Endothelial cell of umbilical vein (primary cell): ENCODE measurements around the gene PRSS53. TPM values are rescaled to one million over a fixed set of nuclear protein-coding genes. Genes with fewer than 3 reads are reported as not detected.

Experiments used
- BruUV-seq: library from RNA; stranded (reverse); fragments of 400-500 nt; replicated peaks from 2 replicates; lab custom pipeline; 2021; lab: Mats Ljungman, UMichigan
- CTCF ChIA-PET: fragments of 300-600, 350-600 bp; sonication (Branson Sonifier 250); formaldehyde crosslinking; loops from one replicate; lab custom pipeline; 2021; ENCODE audit warnings: antibody characterized with exemption, inconsistent platforms; lab: Charles Lee
- POLR2A ChIA-PET: fragments of 300-600, 350-600 bp; sonication (Branson Sonifier 250); formaldehyde crosslinking; loops from one replicate; lab custom pipeline; 2021; ENCODE audit warnings: antibody characterized with exemption, inconsistent platforms; lab: Charles Lee
- DNase-seq: peaks from one replicate; pipeline ENCODE4 v3.0.0-alpha.2; 2011; ENCODE audit warnings: low read depth, low spot score
- FAIRE-seq: peaks from 2 replicates; lab custom pipeline; 2011; peaks lifted over from hg19 to GRCh38; lab: Jason Lieb, UNC
- H2AFZ ChIP-seq: 2 replicates; pipeline ENCODE4 v1.6.0; 2012; ENCODE audit warnings: low read depth, low read length, control low read depth, inconsistent platforms
- H3K27ac ChIP-seq: 2 replicates; pipeline ENCODE4 v1.5.1; 2011; ENCODE audit warnings: low read depth, mild to moderate bottlenecking, control low read depth, low read length, moderate library complexity; ENCODE audit not compliant: insufficient read depth
- H3K27me3 ChIP-seq, 2 experiments: 2 replicates each; pipeline versions ENCODE4 v1.6.0 to v1.6.1; 2011; ENCODE audit warnings: low read length in 2 of 2, mixed read lengths in 1 of 2; ENCODE audit not compliant: control insufficient read depth in 2 of 2, insufficient read depth in 2 of 2
- H3K36me3 ChIP-seq, 2 experiments: 2 replicates in 1 of 2; 3 replicates in 1 of 2; pipeline ENCODE4 v1.5.1; 2011; ENCODE audit warnings: low read length in 2 of 2, mild to moderate bottlenecking in 1 of 2, moderate library complexity in 1 of 2; ENCODE audit not compliant: control insufficient read depth in 2 of 2, insufficient read depth in 2 of 2; ENCODE audit errors: extremely low read depth in 1 of 2
- H3K4me1 ChIP-seq: 3 replicates; pipeline ENCODE4 v1.5.1; 2011; ENCODE audit warnings: mild to moderate bottlenecking, low read length; ENCODE audit not compliant: control insufficient read depth, insufficient read depth; ENCODE audit errors: extremely low read depth
- H3K4me2 ChIP-seq: 2 replicates; pipeline ENCODE4 v1.6.1; 2011; ENCODE audit warnings: low read length, control low read depth, mixed read lengths; ENCODE audit not compliant: insufficient read depth
- H3K4me3 ChIP-seq, 3 experiments: fragments of 200-600 bp in 1 of 3; sonication (generic), shearing (Covaris generic) in 1 of 3; replicated peaks in 1 of 3; 2 replicates each; pipeline ENCODE4 v1.5.1; 2011 to 2016; ENCODE audit warnings: control low read depth in 3 of 3, low read length in 3 of 3, mild to moderate bottlenecking in 2 of 3, inconsistent platforms in 1 of 3, low read depth in 1 of 3, moderate library complexity in 1 of 3; ENCODE audit not compliant: insufficient read depth in 1 of 3
- H3K79me2 ChIP-seq: 2 replicates; pipeline ENCODE4 v1.6.0; 2012; ENCODE audit warnings: low read length, inconsistent platforms; ENCODE audit not compliant: control insufficient read depth, insufficient read depth
- H3K9ac ChIP-seq: replicated peaks from 2 replicates; pipeline ENCODE3; 2011; ENCODE audit warnings: low read length, control low read depth; ENCODE audit not compliant: insufficient read depth; ENCODE audit errors: extremely low read depth
- H3K9me1 ChIP-seq: replicated peaks from 3 replicates; pipeline ENCODE4 v1.6.0; 2011; ENCODE audit warnings: mild to moderate bottlenecking, low read length; ENCODE audit not compliant: control insufficient read depth, insufficient read depth; ENCODE audit errors: extremely low read depth
- H3K9me3 ChIP-seq: replicated peaks from 2 replicates; pipeline ENCODE4 v1.5.1; 2012; ENCODE audit warnings: low read length, inconsistent platforms; ENCODE audit not compliant: control insufficient read depth, insufficient read depth
- H4K20me1 ChIP-seq: replicated peaks from 2 replicates; pipeline ENCODE3; 2011; ENCODE audit warnings: mild to moderate bottlenecking, low read length; ENCODE audit not compliant: control insufficient read depth, insufficient read depth; ENCODE audit errors: extremely low read depth
- CTCF ChIP-seq, 2 donors: IDR thresholded peaks; 1 replicate in 1 of 2; 2 replicates in 1 of 2; pipeline ENCODE4 v1.5.1; 2011; ENCODE audit warnings: low read length in 2 of 2, mild to moderate bottlenecking in 2 of 2, moderate library complexity in 2 of 2, control low read depth in 1 of 2, inconsistent platforms in 1 of 2, low read depth in 1 of 2; ENCODE audit not compliant: insufficient read depth in 1 of 2; ENCODE audit errors: extremely low read depth in 1 of 2
- EZH2 ChIP-seq: IDR thresholded peaks from 2 replicates; pipeline ENCODE4 v1.6.1; 2012; ENCODE audit warnings: borderline replicate concordance, low read depth, mild to moderate bottlenecking, moderate library complexity, low read length, inconsistent platforms; ENCODE audit not compliant: severe bottlenecking
- FOS ChIP-seq: IDR thresholded peaks from 2 replicates; pipeline ENCODE4 v1.6.1; 2011; ENCODE audit warnings: mild to moderate bottlenecking, low read length, moderate library complexity, borderline replicate concordance; ENCODE audit not compliant: insufficient read depth
- GATA2 ChIP-seq: IDR thresholded peaks from 2 replicates; pipeline ENCODE4 v1.7.0; 2011; ENCODE audit warnings: low read depth, mild to moderate bottlenecking, moderate library complexity, mixed read lengths, low read length; ENCODE audit not compliant: insufficient read length, insufficient read depth
- JUN ChIP-seq: IDR thresholded peaks from 2 replicates; pipeline ENCODE4 v1.6.1; 2011; ENCODE audit warnings: borderline replicate concordance, low read depth; ENCODE audit not compliant: insufficient read length, insufficient read depth
- MAX ChIP-seq: IDR thresholded peaks from 2 replicates; pipeline ENCODE4 v1.6.1; 2011; ENCODE audit not compliant: insufficient read depth, insufficient read length
- MYC ChIP-seq: IDR thresholded peaks from one replicate; pipeline ENCODE4 v1.6.1; 2011; ENCODE audit warnings: mild to moderate bottlenecking, low read depth, low read length
- POLR2A ChIP-seq: IDR thresholded peaks from 2 replicates; pipeline ENCODE4 v1.6.1; 2012; ENCODE audit warnings: low read depth, mild to moderate bottlenecking, control low read depth, low read length
- POLR2AphosphoS5 ChIP-seq: IDR thresholded peaks from 2 replicates; pipeline ENCODE4 v1.6.1; 2012; ENCODE audit warnings: low read depth, mild to moderate bottlenecking, control low read depth, low read length, moderate library complexity; ENCODE audit not compliant: insufficient read depth
- dilution Hi-C: fragments of 300-500 bp; cut with MboI; formaldehyde crosslinking; loops from one replicate; pipeline ENCODE4 v1.15.0; 2019; ENCODE audit warnings: low sequenced_read_pairs; ENCODE audit not compliant: extremely low pct_ligation_motif_present
- intact Hi-C: fragments of 100-400 bp; cut with micrococcal nuclease; formaldehyde crosslinking; loops from one replicate; pipeline ENCODE4 v1.10.0; 2022
- polyA plus RNA-seq, 4 experiments: library from polyadenylated mRNA; depleted of rRNA in 3 of 4; stranded (reverse) in 3 of 4; unstranded in 1 of 4; fragments of >200 nt; gene quantifications; 2 replicates each; pipeline versions ENCODE4 v1.2.1 to v1.2.3, GENCODE V29; 2011 to 2012; ENCODE audit warnings: missing spikeins in 1 of 4
- total RNA-seq: library from RNA; stranded (reverse); gene quantifications from 2 replicates; pipeline ENCODE4 v1.2.3, GENCODE V29; 2021

Gene PRSS53
- total and polyA plus RNA-seq, 2 donors (not counting 3 experiments of a cell fraction or from before 2014, with no cell fraction given) = 2.8 to 3.5 TPM

- H3K9me3 ChIP-seq = no peaks in the 10 kb centered on the region
- no peak overlapping the region for H3K4me3 ChIP-seq
- BruUV-seq = no TSS peak
- H3K27me3 ChIP-seq = no peaks in the 10 kb centered on the region
- no peak for DNase-seq
- H3K9ac ChIP-seq = no peak overlapping the region
- H3K36me3 ChIP-seq = peaks cover 0 to 5% of the 10 kb centered on the region in 2 experiments
- no peak for FAIRE-seq
- H3K79me2 ChIP-seq = no peaks in the 10 kb centered on the region
- H2AFZ ChIP-seq = no peak overlapping the region
- dilution Hi-C loops (no loop called here), intact Hi-C loops (no loop called here)
- H3K4me1 ChIP-seq = peaks cover 8% of the 10 kb centered on the region
- no peak overlapping the region for H3K27ac ChIP-seq
- no peaks in the 10 kb centered on the region for H3K9me1 ChIP-seq
- H4K20me1 ChIP-seq = no peaks in the 10 kb centered on the region
- TF ChIP-seq POLR2A = no peak
- CTCF ChIA-PET = interaction anchor here (1.9 kb wide), 1 partner anchor 17 kb away, joined by 7 read pairs; the partner anchor contains the start of gene KAT8
- no peak overlapping the region for H3K4me2 ChIP-seq
- POLR2A ChIA-PET = no interaction called here
Measured at GRCh38 chr16:31134625-31135534, 46.1 kb upstream of the PRSS53 start.

GRCh38 chr16:31134091-31134571 is 45.4 kb upstream of the PRSS53 start:
- CTCF ChIA-PET = interaction anchor here (1.9 kb wide), 1 partner anchor 16 kb away, joined by 7 read pairs; the partner anchor contains the start of gene KAT8
- Histone ChIP-seq H3K4me2 (no peak overlapping the region), H3K27ac (no peak overlapping the region), H3K36me3 (peaks cover 0 to 8% of the 10 kb centered on the region in 2 experiments), H4K20me1 (no peaks in the 10 kb centered on the region), H3K9ac (no peak overlapping the region), H3K4me1 (peaks cover 4% of the 10 kb centered on the region), H2AFZ (no peak overlapping the region), H3K79me2 (no peaks in the 10 kb centered on the region), H3K4me3 (no peak overlapping the region), H3K9me1 (no peaks in the 10 kb centered on the region), H3K27me3 (no peaks in the 10 kb centered on the region), H3K9me3 (no peaks in the 10 kb centered on the region)
- DNase-seq (no peak), FAIRE-seq (no peak)
- no peak for TF ChIP-seq JUN
- no peak for TF ChIP-seq GATA2
- no peak for TF ChIP-seq MYC
- no peak for TF ChIP-seq POLR2AphosphoS5
- TF ChIP-seq CTCF (IDR thresholded peaks at IDR 0.05; ENCODE audit: extremely low read depth in 1 of 2, insufficient read depth in 1 of 2, low read depth in 1 of 2, low read length in 2 of 2) = no peak
- TF ChIP-seq FOS = no peak
- TF ChIP-seq MAX = no peak
- no peak for TF ChIP-seq EZH2
- TF ChIP-seq POLR2A = no peak
- POLR2A ChIA-PET = no interaction called here
- dilution Hi-C loops = no loop called here
- intact Hi-C loops = no loop called here
- no TSS peak for BruUV-seq
